Ishikawa (cell line): ENCODE data around the gene ENOX1.

Experiments used
- CEBPB ChIP-seq: IDR thresholded peaks from 2 replicates; pipeline ENCODE4 v1.6.1; 2012
- CREB1 ChIP-seq: IDR thresholded peaks from 2 replicates; pipeline ENCODE4 v1.6.1; 2012; ENCODE audit warnings: low read depth
- EGR1 ChIP-seq: IDR thresholded peaks from 2 replicates; pipeline ENCODE4 v1.6.1; 2012
- EP300 ChIP-seq: IDR thresholded peaks from 2 replicates; pipeline ENCODE4 v1.6.1; 2012; ENCODE audit warnings: borderline replicate concordance
- FOXM1 ChIP-seq: IDR thresholded peaks from 2 replicates; pipeline ENCODE4 v1.6.1; 2012; ENCODE audit warnings: low read depth, borderline replicate concordance
- NFIC ChIP-seq: IDR thresholded peaks from 2 replicates; pipeline ENCODE4 v1.6.1; 2012
- RAD21 ChIP-seq: IDR thresholded peaks from 2 replicates; pipeline ENCODE4 v1.6.1; 2012; ENCODE audit warnings: low read depth
- TAF1 ChIP-seq: IDR thresholded peaks from 2 replicates; pipeline ENCODE4 v1.6.1; 2012; ENCODE audit warnings: low read depth, mild to moderate bottlenecking
- TCF12 ChIP-seq: IDR thresholded peaks from 2 replicates; pipeline ENCODE4 v1.6.1; 2012; ENCODE audit warnings: low read depth
- TEAD4 ChIP-seq: IDR thresholded peaks from 2 replicates; pipeline ENCODE4 v1.6.1; 2012
- YY1 ChIP-seq: IDR thresholded peaks from 2 replicates; pipeline ENCODE4 v1.6.1; 2012; ENCODE audit warnings: low read depth
- ZBTB7A ChIP-seq: IDR thresholded peaks from 2 replicates; pipeline ENCODE4 v1.6.1; 2012; ENCODE audit warnings: low read depth
- TF ChIP-seq, protein P1 (sequence below): IDR thresholded peaks from 2 replicates; pipeline ENCODE4 v1.6.1; 2012
- TF ChIP-seq, protein P2 (sequence below): IDR thresholded peaks from 2 replicates; pipeline ENCODE4 v1.6.1; 2012; ENCODE audit warnings: low read depth, mild to moderate bottlenecking
- TF ChIP-seq, protein P3 (sequence below): IDR thresholded peaks from 2 replicates; pipeline ENCODE4 v1.6.1; 2012

The ENOX1 gene

DNA sequence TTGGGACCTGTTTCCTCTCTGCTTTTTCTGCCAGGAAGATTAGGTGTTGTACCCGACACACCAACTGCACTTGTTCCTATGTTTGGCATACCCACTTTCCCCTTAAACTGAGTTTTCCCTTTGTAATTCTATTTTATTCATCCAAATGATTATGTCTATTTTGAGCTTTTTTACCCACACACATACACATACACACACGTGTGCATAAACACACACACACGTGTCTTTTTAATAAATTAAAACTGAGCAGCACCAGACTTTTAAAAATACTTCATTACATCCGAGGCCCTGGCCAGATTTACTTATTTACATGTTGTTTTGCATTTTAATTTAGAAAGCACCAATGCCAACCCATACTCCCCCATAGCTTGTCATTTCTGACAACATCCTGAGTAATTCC, 413.4 kb downstream of the ENOX1 start:
- TF ChIP-seq ZBTB7A (no peak), TCF12 (no peak), TAF1 (no peak), NFIC (no peak), YY1 (no peak), EGR1 (no peak), CEBPB (no peak), TEAD4 (no peak), CREB1 (no peak), RAD21 (no peak), FOXM1 (no peak), EP300 (no peak)
- TF ChIP-seq, protein P1, sequence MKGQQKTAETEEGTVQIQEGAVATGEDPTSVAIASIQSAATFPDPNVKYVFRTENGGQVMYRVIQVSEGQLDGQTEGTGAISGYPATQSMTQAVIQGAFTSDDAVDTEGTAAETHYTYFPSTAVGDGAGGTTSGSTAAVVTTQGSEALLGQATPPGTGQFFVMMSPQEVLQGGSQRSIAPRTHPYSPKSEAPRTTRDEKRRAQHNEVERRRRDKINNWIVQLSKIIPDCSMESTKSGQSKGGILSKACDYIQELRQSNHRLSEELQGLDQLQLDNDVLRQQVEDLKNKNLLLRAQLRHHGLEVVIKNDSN: no peak
- TF ChIP-seq, protein P2, sequence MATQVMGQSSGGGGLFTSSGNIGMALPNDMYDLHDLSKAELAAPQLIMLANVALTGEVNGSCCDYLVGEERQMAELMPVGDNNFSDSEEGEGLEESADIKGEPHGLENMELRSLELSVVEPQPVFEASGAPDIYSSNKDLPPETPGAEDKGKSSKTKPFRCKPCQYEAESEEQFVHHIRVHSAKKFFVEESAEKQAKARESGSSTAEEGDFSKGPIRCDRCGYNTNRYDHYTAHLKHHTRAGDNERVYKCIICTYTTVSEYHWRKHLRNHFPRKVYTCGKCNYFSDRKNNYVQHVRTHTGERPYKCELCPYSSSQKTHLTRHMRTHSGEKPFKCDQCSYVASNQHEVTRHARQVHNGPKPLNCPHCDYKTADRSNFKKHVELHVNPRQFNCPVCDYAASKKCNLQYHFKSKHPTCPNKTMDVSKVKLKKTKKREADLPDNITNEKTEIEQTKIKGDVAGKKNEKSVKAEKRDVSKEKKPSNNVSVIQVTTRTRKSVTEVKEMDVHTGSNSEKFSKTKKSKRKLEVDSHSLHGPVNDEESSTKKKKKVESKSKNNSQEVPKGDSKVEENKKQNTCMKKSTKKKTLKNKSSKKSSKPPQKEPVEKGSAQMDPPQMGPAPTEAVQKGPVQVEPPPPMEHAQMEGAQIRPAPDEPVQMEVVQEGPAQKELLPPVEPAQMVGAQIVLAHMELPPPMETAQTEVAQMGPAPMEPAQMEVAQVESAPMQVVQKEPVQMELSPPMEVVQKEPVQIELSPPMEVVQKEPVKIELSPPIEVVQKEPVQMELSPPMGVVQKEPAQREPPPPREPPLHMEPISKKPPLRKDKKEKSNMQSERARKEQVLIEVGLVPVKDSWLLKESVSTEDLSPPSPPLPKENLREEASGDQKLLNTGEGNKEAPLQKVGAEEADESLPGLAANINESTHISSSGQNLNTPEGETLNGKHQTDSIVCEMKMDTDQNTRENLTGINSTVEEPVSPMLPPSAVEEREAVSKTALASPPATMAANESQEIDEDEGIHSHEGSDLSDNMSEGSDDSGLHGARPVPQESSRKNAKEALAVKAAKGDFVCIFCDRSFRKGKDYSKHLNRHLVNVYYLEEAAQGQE: no peak
- TF ChIP-seq, protein P3, sequence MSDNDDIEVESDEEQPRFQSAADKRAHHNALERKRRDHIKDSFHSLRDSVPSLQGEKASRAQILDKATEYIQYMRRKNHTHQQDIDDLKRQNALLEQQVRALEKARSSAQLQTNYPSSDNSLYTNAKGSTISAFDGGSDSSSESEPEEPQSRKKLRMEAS: no peak

DNA sequence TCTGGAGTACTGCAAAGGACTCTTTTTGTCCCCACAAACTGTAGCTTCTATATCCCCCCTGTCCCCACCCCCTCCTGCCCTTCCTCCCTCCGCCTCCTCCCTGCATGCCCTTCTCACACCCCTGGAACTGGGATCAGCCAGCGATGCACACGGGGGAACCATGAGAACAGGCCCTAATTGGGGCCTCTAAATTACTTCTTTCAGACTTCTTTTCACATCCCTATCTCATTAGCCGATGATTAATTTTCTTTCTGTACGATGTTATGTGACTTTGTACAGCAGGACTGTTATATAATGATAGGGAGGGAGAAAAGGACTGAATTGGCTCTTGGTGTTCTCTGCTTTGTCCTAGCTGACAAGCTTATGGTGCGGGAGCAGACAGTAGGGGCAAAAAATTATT, 415.9 kb downstream of the ENOX1 start:
- TF ChIP-seq RAD21 (no peak), YY1 (no peak), TCF12 (no peak), EGR1 (no peak), ZBTB7A (no peak), TEAD4 (no peak), CREB1 (no peak), NFIC (no peak), TAF1 (no peak), FOXM1 (no peak), EP300 (no peak), CEBPB (no peak)
- TF ChIP-seq, protein P3: no peak
- TF ChIP-seq, protein P1: no peak
- TF ChIP-seq, protein P2: no peak

DNA sequence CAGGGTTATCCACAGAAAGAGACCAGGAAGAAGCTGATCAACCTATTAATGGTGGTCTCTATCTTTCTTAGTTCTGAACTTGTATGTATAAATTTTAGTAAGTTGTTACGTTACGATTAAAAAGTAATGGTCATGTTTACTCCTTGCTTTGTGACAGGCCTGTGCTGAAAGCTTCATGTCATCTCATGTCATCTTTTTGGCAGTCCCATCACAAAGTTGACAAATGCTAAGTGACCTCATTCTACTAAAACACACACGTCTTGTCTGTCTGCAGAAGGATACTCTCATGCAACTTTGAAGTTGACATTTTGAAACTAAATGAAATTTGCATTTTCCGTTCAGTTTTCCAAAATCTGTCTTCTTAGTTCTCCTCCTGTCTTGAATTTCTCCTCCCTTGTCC, 417.5 kb downstream of the ENOX1 start:
- TF ChIP-seq TAF1 (no peak), YY1 (no peak), TEAD4 (no peak), NFIC (no peak), EGR1 (no peak), CREB1 (no peak), RAD21 (no peak), TCF12 (no peak), CEBPB (no peak), FOXM1 (no peak), ZBTB7A (no peak), EP300 (no peak)
- TF ChIP-seq, protein P2: no peak
- TF ChIP-seq, protein P1: no peak
- TF ChIP-seq, protein P3: no peak

DNA sequence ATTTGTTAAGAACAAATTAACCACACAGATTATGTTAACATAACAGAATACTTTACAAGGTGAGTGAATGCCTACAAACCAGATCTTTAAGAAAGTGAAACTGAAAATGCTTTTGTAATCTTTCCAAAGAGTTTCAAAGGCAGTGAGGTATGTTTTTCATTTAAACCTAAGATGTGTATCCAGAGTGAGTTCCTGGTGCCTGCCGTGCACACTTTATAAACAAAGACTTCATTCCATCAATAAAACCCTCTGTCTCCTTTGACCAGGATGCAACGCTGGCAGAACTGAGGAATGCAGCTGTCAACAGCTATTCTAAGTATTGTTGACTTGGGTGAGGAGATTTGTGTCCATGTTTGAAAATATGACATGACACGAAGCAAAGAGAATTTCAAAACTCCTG, 418.8 kb downstream of the ENOX1 start:
- TF ChIP-seq CEBPB (no peak), TCF12 (no peak), EGR1 (no peak)
